ENCODE data around the gene CES1. TPM values are rescaled to one million over a fixed set of nuclear protein-coding genes. Genes with fewer than 3 reads are reported as not detected.

The CES1 gene
- total and polyA plus RNA-seq, 2 donors (not counting 1 experiment from before 2014, with no cell fraction given) = 15.0 to 41.6 TPM

- Histone ChIP-seq H4K20me1 (ENCODE audit: control insufficient read depth, extremely low read depth, insufficient read depth, low read length) (no peaks in the 10 kb centered on the region), H3K36me3 (ENCODE audit: control insufficient read depth, insufficient read depth, low read length) (no peaks in the 10 kb centered on the region), H2AFZ (ENCODE audit: low read length) (no peak overlapping the region), H3K9ac (ENCODE audit: insufficient read depth, low read length) (no peak overlapping the region), H3K27ac (ENCODE audit: insufficient read depth, low read length) (no peak overlapping the region), H3K4me1 (ENCODE audit: control insufficient read depth, extremely low read depth, insufficient read depth, low read length) (no peaks in the 10 kb centered on the region), H3K4me3 (replicated peaks in 1 of 4; ENCODE audit: control extremely low read depth in 1 of 4, insufficient read depth in 1 of 4, low read depth in 3 of 4, low read length in 4 of 4) (no peak overlapping the region), H3K27me3 (ENCODE audit: control insufficient read depth, insufficient read depth, low read length) (no peaks in the 10 kb centered on the region), H3K9me3 (ENCODE audit: control insufficient read depth, insufficient read depth, low read depth, low read length) (no peaks in the 10 kb centered on the region), H3K79me2 (ENCODE audit: control insufficient read depth, insufficient read depth, low read length) (no peaks in the 10 kb centered on the region), H3K4me2 (ENCODE audit: extremely low read depth, insufficient read depth, low read length) (no peak overlapping the region)
- TF ChIP-seq CTCF (conservative IDR thresholded peaks at IDR 0.05 in 1 of 2, IDR thresholded peaks at IDR 0.05 in 1 of 2; ENCODE audit: low read depth in 1 of 2, low read length in 2 of 2) (no peak), EZH2 (IDR thresholded peaks at IDR 0.05; ENCODE audit: low read length, missing control alignments) (no peak)
- DNase-seq (ENCODE audit: low read depth in 2 of 2) = no peak
These were observed 19.9 kb downstream of the CES1 start for GRCh38 chr16:55812951-55813350.

GRCh38 chr16:55811811-55812210 lies 21.1 kb downstream of the CES1 start:
- Histone ChIP-seq H3K9me3 (ENCODE audit: control insufficient read depth, insufficient read depth, low read depth, low read length) (no peaks in the 10 kb centered on the region), H2AFZ (ENCODE audit: low read length) (no peak overlapping the region), H3K36me3 (ENCODE audit: control insufficient read depth, insufficient read depth, low read length) (no peaks in the 10 kb centered on the region), H3K4me3 (replicated peaks in 1 of 4; ENCODE audit: control extremely low read depth in 1 of 4, insufficient read depth in 1 of 4, low read depth in 3 of 4, low read length in 4 of 4) (no peak overlapping the region), H3K4me2 (ENCODE audit: extremely low read depth, insufficient read depth, low read length) (no peak overlapping the region), H4K20me1 (ENCODE audit: control insufficient read depth, extremely low read depth, insufficient read depth, low read length) (no peaks in the 10 kb centered on the region), H3K9ac (ENCODE audit: insufficient read depth, low read length) (no peak overlapping the region), H3K79me2 (ENCODE audit: control insufficient read depth, insufficient read depth, low read length) (no peaks in the 10 kb centered on the region), H3K27me3 (ENCODE audit: control insufficient read depth, insufficient read depth, low read length) (no peaks in the 10 kb centered on the region), H3K4me1 (ENCODE audit: control insufficient read depth, extremely low read depth, insufficient read depth, low read length) (no peaks in the 10 kb centered on the region), H3K27ac (ENCODE audit: insufficient read depth, low read length) (no peak overlapping the region)
- DNase-seq (ENCODE audit: low read depth in 2 of 2) = no peak
- TF ChIP-seq CTCF (conservative IDR thresholded peaks at IDR 0.05 in 1 of 2, IDR thresholded peaks at IDR 0.05 in 1 of 2; ENCODE audit: low read depth in 1 of 2, low read length in 2 of 2) (no peak), EZH2 (IDR thresholded peaks at IDR 0.05; ENCODE audit: low read length, missing control alignments) (no peak)

- Histone ChIP-seq H3K27me3 (ENCODE audit: control insufficient read depth, insufficient read depth, low read length) (no peaks in the 10 kb centered on the region), H3K4me3 (replicated peaks in 1 of 4; ENCODE audit: control extremely low read depth in 1 of 4, insufficient read depth in 1 of 4, low read depth in 3 of 4, low read length in 4 of 4) (no peak overlapping the region), H4K20me1 (ENCODE audit: control insufficient read depth, extremely low read depth, insufficient read depth, low read length) (no peaks in the 10 kb centered on the region), H3K4me1 (ENCODE audit: control insufficient read depth, extremely low read depth, insufficient read depth, low read length) (no peaks in the 10 kb centered on the region), H2AFZ (ENCODE audit: low read length) (no peak overlapping the region), H3K4me2 (ENCODE audit: extremely low read depth, insufficient read depth, low read length) (no peak overlapping the region), H3K79me2 (ENCODE audit: control insufficient read depth, insufficient read depth, low read length) (no peaks in the 10 kb centered on the region), H3K9ac (ENCODE audit: insufficient read depth, low read length) (no peak overlapping the region), H3K36me3 (ENCODE audit: control insufficient read depth, insufficient read depth, low read length) (no peaks in the 10 kb centered on the region), H3K9me3 (ENCODE audit: control insufficient read depth, insufficient read depth, low read depth, low read length) (no peaks in the 10 kb centered on the region), H3K27ac (ENCODE audit: insufficient read depth, low read length) (no peak overlapping the region)
- no peak for TF ChIP-seq CTCF (conservative IDR thresholded peaks at IDR 0.05 in 1 of 2, IDR thresholded peaks at IDR 0.05 in 1 of 2; ENCODE audit: low read depth in 1 of 2, low read length in 2 of 2)
- no peak for TF ChIP-seq EZH2 (IDR thresholded peaks at IDR 0.05; ENCODE audit: low read length, missing control alignments)
- DNase-seq (ENCODE audit: low read depth in 2 of 2) = no peak
These were observed 22.4 kb downstream of the CES1 start for GRCh38 chr16:55810451-55810961.

All from fibroblast of lung (primary cell).